Measurements from ENCODE around the gene INPP5D. TPM values are rescaled to one million over a fixed set of nuclear protein-coding genes. Genes with fewer than 3 reads are reported as not detected.

Gene INPP5D
- total and polyA plus RNA-seq, 2 of the 13 experiments (the other 11 are each of a cell fraction or from before 2014, with no cell fraction given): 16.7 to 18.0 TPM

GRCh38 chr2:233195027-233195426 is 134.9 kb downstream of the INPP5D start:
- Histone ChIP-seq H3K4me2 (ENCODE audit: low read depth, low read length) (no peak overlapping the region), H3K36me3 (replicated peaks in 1 of 2; ENCODE audit: control insufficient read depth in 1 of 2, insufficient read depth in 2 of 2, low read length in 2 of 2) (peaks cover 5 to 24% of the 10 kb centered on the region in 2 experiments), H3K27ac (ENCODE audit: extremely low read length, insufficient read depth, low read length) (no peak overlapping the region), H3K9ac (ENCODE audit: insufficient read depth, low read depth, low read length) (no peak overlapping the region), H4K20me1 (ENCODE audit: insufficient read depth, low read length) (no peaks in the 10 kb centered on the region), H3K4me1 (ENCODE audit: insufficient read depth, low read length) (no peaks in the 10 kb centered on the region), H3K27me3 (ENCODE audit: control insufficient read depth in 1 of 2, insufficient read depth in 2 of 2, low read length in 2 of 2) (no peaks in the 10 kb centered on the region), H3K79me2 (ENCODE audit: insufficient read depth, low read length) (no peaks in the 10 kb centered on the region), H2AFZ (ENCODE audit: low read length) (no peak overlapping the region), H3K4me3 (replicated peaks in 1 of 3; ENCODE audit: insufficient read depth in 1 of 3, low read depth in 2 of 3, low read length in 3 of 3) (no peak overlapping the region), H3K9me3 (ENCODE audit: low read length) (no peaks in the 10 kb centered on the region)
- intact Hi-C loops (cut with micrococcal nuclease; ENCODE audit: unreplicated experiment) (no loop called here), in situ Hi-C loops (cut with HindIII; ENCODE audit: extremely low pct_ligation_motif_present, low pct_unique_long_range_greater_than_20kb) (no loop called here)
- no peak for ATAC-seq
- WGBS (ENCODE audit: low lambda C conversion rate): 97% methylated on average over 5 of the region's 5 CpGs
- ChIA-PET CTCF (ENCODE audit: low intra/inter-chr PET ratio, low total read pairs) (no interaction called here), POLR2A (no interaction called here)
- no peak for DNase-seq (ENCODE audit: low spot score)
- no peak for FAIRE-seq
- TF ChIP-seq ZBTB43 (CRISPR knock-in tag; conservative IDR thresholded peaks at IDR 0.05) (no peak), HOMEZ (CRISPR knock-in tag; IDR thresholded peaks at IDR 0.05; ENCODE audit: low read depth) (no peak), ZMYM3 (CRISPR knock-in tag; IDR thresholded peaks at IDR 0.05) (no peak), ZNF780A (CRISPR knock-in tag; IDR thresholded peaks at IDR 0.05) (no peak), RXRA (CRISPR knock-in tag; IDR thresholded peaks at IDR 0.05) (no peak), JUN (CRISPR knock-in tag; IDR thresholded peaks at IDR 0.05) (no peak), ZNF138 (CRISPR knock-in tag; IDR thresholded peaks at IDR 0.05; ENCODE audit: low read depth) (no peak), NR2F1 (CRISPR knock-in tag; IDR thresholded peaks at IDR 0.05) (no peak), U2AF2 (IDR thresholded peaks at IDR 0.05; ENCODE audit: low read depth, low read length) (no peak), ZMYM2 (CRISPR knock-in tag; IDR thresholded peaks at IDR 0.05) (no peak), GPN1 (CRISPR knock-in tag; IDR thresholded peaks at IDR 0.05; ENCODE audit: borderline replicate concordance) (no peak), ZNF770 (CRISPR knock-in tag; IDR thresholded peaks at IDR 0.05) (no peak), SRY (CRISPR knock-in tag; IDR thresholded peaks at IDR 0.05) (no peak)
- BruUV-seq (replicated peaks): no TSS peak
